ENCODE results near the gene CNIH1.

Gene CNIH1

GRCh38 chr14:54467280-54467679 lies 26.1 kb upstream of the CNIH1 start:
- Histone ChIP-seq H3K9ac (ENCODE audit: low read depth, low read length, poor library complexity) (no peak overlapping the region), H3K23ac (ENCODE audit: low read depth, low read length, poor library complexity) (no peak overlapping the region), H3K18ac (ENCODE audit: low read length) (no peak overlapping the region), H2BK120ac (ENCODE audit: low read depth, low read length) (no peak overlapping the region), H2BK5ac (ENCODE audit: low read length) (no peak overlapping the region), H4K8ac (ENCODE audit: low read depth, low read length) (no peak overlapping the region), H2AFZ (ENCODE audit: low read length) (no peak overlapping the region), H2BK12ac (ENCODE audit: low read length) (no peak overlapping the region), H3K79me1 (ENCODE audit: low read depth, low read length) (no peaks in the 10 kb centered on the region), H3K4me3 (ENCODE audit: low read length in 2 of 2) (no peak overlapping the region), H3K27ac (replicated peaks; ENCODE audit: low read length) (no peak overlapping the region), H2BK15ac (ENCODE audit: low read length) (no peak overlapping the region), H4K91ac (ENCODE audit: low read depth, low read length, poor library complexity) (no peak overlapping the region), H3K14ac (ENCODE audit: low read length) (no peak overlapping the region), H3K4me2 (ENCODE audit: insufficient read depth, low read length, poor library complexity, severe bottlenecking) (no peak overlapping the region), H3K36me3 (replicated peaks in 1 of 2; ENCODE audit: control insufficient read depth in 2 of 2, insufficient read depth in 2 of 2, low read length in 2 of 2) (peaks cover 0 to 2% of the 10 kb centered on the region in 2 donors), H3K9me3 (replicated peaks in 1 of 2; ENCODE audit: control insufficient read depth in 2 of 2, insufficient read depth in 1 of 2, low read depth in 1 of 2, low read length in 2 of 2) (peaks cover 5 to 9% of the 10 kb centered on the region in 2 donors), H3K4me1 (ENCODE audit: control insufficient read depth in 2 of 2, insufficient read depth in 1 of 2, low read depth in 1 of 2, low read length in 2 of 2) (peaks cover 0 to 6% of the 10 kb centered on the region in 2 donors), H2AK5ac (ENCODE audit: low read depth, low read length) (no peak overlapping the region), H3K27me3 (ENCODE audit: control insufficient read depth in 3 of 3, insufficient read depth in 3 of 3, low read depth in 1 of 3, low read length in 3 of 3) (no peaks in the 10 kb centered on the region), H3K4ac (ENCODE audit: low read length) (no peak overlapping the region)
- DNase-seq (ENCODE audit: low spot score): no peak

DNA sequence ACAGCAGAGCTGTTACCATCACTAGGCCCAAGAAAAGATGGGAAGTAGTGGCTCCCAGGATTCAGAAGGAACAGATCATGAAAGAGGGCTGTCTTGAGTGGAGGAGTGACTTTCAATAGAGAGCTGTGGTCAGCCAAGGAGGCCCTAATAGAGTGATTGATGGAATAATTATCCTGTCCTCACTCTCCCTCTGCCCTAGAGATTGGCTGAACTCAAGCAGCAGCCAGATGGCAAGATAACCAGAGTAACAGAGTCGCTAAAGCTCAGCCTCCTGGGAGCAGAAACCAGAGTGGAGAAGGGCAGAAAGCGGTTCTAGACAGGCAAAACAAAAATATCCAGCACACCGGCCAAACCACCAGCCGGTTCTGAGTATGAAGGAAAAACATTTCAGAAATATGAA lies 24.5 kb upstream of the CNIH1 start:
- peaks cover 0 to 2% of the 10 kb centered on the region in 2 donors for H3K36me3 ChIP-seq (replicated peaks in 1 of 2; ENCODE audit: control insufficient read depth in 2 of 2, insufficient read depth in 2 of 2, low read length in 2 of 2)
- H3K4me3 ChIP-seq (ENCODE audit: low read length in 2 of 2): no peak overlapping the region
- H3K23ac ChIP-seq (ENCODE audit: low read depth, low read length, poor library complexity): no peak overlapping the region
- H2BK12ac ChIP-seq (ENCODE audit: low read length): no peak overlapping the region
- H4K8ac ChIP-seq (ENCODE audit: low read depth, low read length): no peak overlapping the region
- H3K4me1 ChIP-seq (ENCODE audit: control insufficient read depth in 2 of 2, insufficient read depth in 1 of 2, low read depth in 1 of 2, low read length in 2 of 2): no peaks in the 10 kb centered on the region
- no peak overlapping the region for H3K14ac ChIP-seq (ENCODE audit: low read length)
- H3K9ac ChIP-seq (ENCODE audit: low read depth, low read length, poor library complexity): no peak overlapping the region
- H2BK5ac ChIP-seq (ENCODE audit: low read length): no peak overlapping the region
- H3K4me2 ChIP-seq (ENCODE audit: insufficient read depth, low read length, poor library complexity, severe bottlenecking): no peak overlapping the region
- no peak overlapping the region for H2BK15ac ChIP-seq (ENCODE audit: low read length)
- no CpG with 5 or more reads among the region's 4 CpGs for WGBS, 2 donors (ENCODE audit: extremely low coverage in 2 of 2, insufficient read length in 2 of 2, insufficient replicate concordance in 1 of 2)
- peaks cover 5 to 9% of the 10 kb centered on the region in 2 donors for H3K9me3 ChIP-seq (replicated peaks in 1 of 2; ENCODE audit: control insufficient read depth in 2 of 2, insufficient read depth in 1 of 2, low read depth in 1 of 2, low read length in 2 of 2)
- no peak overlapping the region for H2BK120ac ChIP-seq (ENCODE audit: low read depth, low read length)
- H3K18ac ChIP-seq (ENCODE audit: low read length): no peak overlapping the region
- no peak for DNase-seq (ENCODE audit: low spot score)
- no peak overlapping the region for H2AK5ac ChIP-seq (ENCODE audit: low read depth, low read length)
- no peak overlapping the region for H3K4ac ChIP-seq (ENCODE audit: low read length)
- no peak overlapping the region for H3K27ac ChIP-seq (replicated peaks; ENCODE audit: low read length)
- no peak overlapping the region for H2AFZ ChIP-seq (ENCODE audit: low read length)
- no peaks in the 10 kb centered on the region for H3K27me3 ChIP-seq (ENCODE audit: control insufficient read depth in 3 of 3, insufficient read depth in 3 of 3, low read depth in 1 of 3, low read length in 3 of 3)
- no peaks in the 10 kb centered on the region for H3K79me1 ChIP-seq (ENCODE audit: low read depth, low read length)
- no peak overlapping the region for H4K91ac ChIP-seq (ENCODE audit: low read depth, low read length, poor library complexity)

- H3K79me1 ChIP-seq (ENCODE audit: low read depth, low read length): no peaks in the 10 kb centered on the region
- WGBS, 2 donors (ENCODE audit: extremely low coverage in 2 of 2, insufficient read length in 2 of 2, insufficient replicate concordance in 1 of 2): no CpG with 5 or more reads among the region's 5 CpGs
- no peak overlapping the region for H2BK12ac ChIP-seq (ENCODE audit: low read length)
- no peak overlapping the region for H4K8ac ChIP-seq (ENCODE audit: low read depth, low read length)
- H3K36me3 ChIP-seq (replicated peaks in 1 of 2; ENCODE audit: control insufficient read depth in 2 of 2, insufficient read depth in 2 of 2, low read length in 2 of 2): no peaks in the 10 kb centered on the region
- no peak overlapping the region for H2BK5ac ChIP-seq (ENCODE audit: low read length)
- H2AK5ac ChIP-seq (ENCODE audit: low read depth, low read length): no peak overlapping the region
- H4K91ac ChIP-seq (ENCODE audit: low read depth, low read length, poor library complexity): no peak overlapping the region
- no peak overlapping the region for H3K4me2 ChIP-seq (ENCODE audit: insufficient read depth, low read length, poor library complexity, severe bottlenecking)
- H3K4me3 ChIP-seq (ENCODE audit: low read length in 2 of 2): no peak overlapping the region
- H2BK120ac ChIP-seq (ENCODE audit: low read depth, low read length): no peak overlapping the region
- no peak overlapping the region for H3K14ac ChIP-seq (ENCODE audit: low read length)
- peaks cover 9 to 12% of the 10 kb centered on the region in 2 donors for H3K9me3 ChIP-seq (replicated peaks in 1 of 2; ENCODE audit: control insufficient read depth in 2 of 2, insufficient read depth in 1 of 2, low read depth in 1 of 2, low read length in 2 of 2)
- no peak overlapping the region for H3K9ac ChIP-seq (ENCODE audit: low read depth, low read length, poor library complexity)
- H3K23ac ChIP-seq (ENCODE audit: low read depth, low read length, poor library complexity): no peak overlapping the region
- no peak overlapping the region for H2BK15ac ChIP-seq (ENCODE audit: low read length)
- no peaks in the 10 kb centered on the region for H3K4me1 ChIP-seq (ENCODE audit: control insufficient read depth in 2 of 2, insufficient read depth in 1 of 2, low read depth in 1 of 2, low read length in 2 of 2)
- no peaks in the 10 kb centered on the region for H3K27me3 ChIP-seq (ENCODE audit: control insufficient read depth in 3 of 3, insufficient read depth in 3 of 3, low read depth in 1 of 3, low read length in 3 of 3)
- H3K27ac ChIP-seq (replicated peaks; ENCODE audit: low read length): no peak overlapping the region
- H2AFZ ChIP-seq (ENCODE audit: low read length): no peak overlapping the region
- H3K18ac ChIP-seq (ENCODE audit: low read length): no peak overlapping the region
- no peak for DNase-seq (ENCODE audit: low spot score)
- no peak overlapping the region for H3K4ac ChIP-seq (ENCODE audit: low read length)
These were observed 20.9 kb upstream of the CNIH1 start for GRCh38 chr14:54462048-54462447.

DNA sequence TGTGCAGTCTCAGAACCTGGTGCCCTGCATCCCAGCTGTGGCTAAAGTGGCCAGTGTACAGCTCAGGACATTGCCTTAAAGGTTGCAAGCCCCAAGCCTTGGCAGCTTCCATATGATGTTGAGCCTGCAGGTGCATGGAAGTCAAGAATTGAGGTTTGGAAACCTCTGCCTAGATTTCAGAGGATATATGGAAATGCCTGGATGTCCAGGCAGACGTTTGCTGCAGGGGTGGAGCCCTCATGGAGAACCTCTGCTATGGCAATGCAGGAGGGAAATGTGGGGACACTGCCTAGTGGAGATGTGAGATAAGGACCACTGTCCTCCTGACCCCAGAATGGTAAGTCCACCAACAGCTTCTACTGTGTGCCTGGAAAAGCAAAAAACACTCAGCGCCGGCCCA lies 17.9 kb upstream of the CNIH1 start:
- Histone ChIP-seq H3K27me3 (ENCODE audit: control insufficient read depth in 3 of 3, insufficient read depth in 3 of 3, low read depth in 1 of 3, low read length in 3 of 3) (no peaks in the 10 kb centered on the region), H3K4ac (ENCODE audit: low read length) (no peak overlapping the region)

More for the DNA sequence above, 17.9 kb upstream of the CNIH1 start:
- Histone ChIP-seq H3K14ac (ENCODE audit: low read length) (no peak overlapping the region), H2BK120ac (ENCODE audit: low read depth, low read length) (no peak overlapping the region), H3K4me2 (ENCODE audit: insufficient read depth, low read length, poor library complexity, severe bottlenecking) (no peak overlapping the region), H2AFZ (ENCODE audit: low read length) (no peak overlapping the region), H3K9ac (ENCODE audit: low read depth, low read length, poor library complexity) (no peak overlapping the region), H3K4me1 (ENCODE audit: control insufficient read depth in 2 of 2, insufficient read depth in 1 of 2, low read depth in 1 of 2, low read length in 2 of 2) (no peaks in the 10 kb centered on the region), H3K18ac (ENCODE audit: low read length) (no peak overlapping the region), H2BK12ac (ENCODE audit: low read length) (no peak overlapping the region), H3K23ac (ENCODE audit: low read depth, low read length, poor library complexity) (no peak overlapping the region), H3K79me1 (ENCODE audit: low read depth, low read length) (no peaks in the 10 kb centered on the region), H3K27ac (replicated peaks; ENCODE audit: low read length) (no peak overlapping the region), H3K4me3 (ENCODE audit: low read length in 2 of 2) (no peak overlapping the region), H2BK5ac (ENCODE audit: low read length) (no peak overlapping the region), H3K36me3 (replicated peaks in 1 of 2; ENCODE audit: control insufficient read depth in 2 of 2, insufficient read depth in 2 of 2, low read length in 2 of 2) (no peaks in the 10 kb centered on the region), H2BK15ac (ENCODE audit: low read length) (no peak overlapping the region), H3K9me3 (replicated peaks in 1 of 2; ENCODE audit: control insufficient read depth in 2 of 2, insufficient read depth in 1 of 2, low read depth in 1 of 2, low read length in 2 of 2) (peaks cover 9 to 10% of the 10 kb centered on the region in 2 donors), H4K91ac (ENCODE audit: low read depth, low read length, poor library complexity) (no peak overlapping the region), H4K8ac (ENCODE audit: low read depth, low read length) (peak overlapping the region; percentile 7), H2AK5ac (ENCODE audit: low read depth, low read length) (no peak overlapping the region)
- no CpG with 5 or more reads among the region's 3 CpGs for WGBS, 2 donors (ENCODE audit: extremely low coverage in 2 of 2, insufficient read length in 2 of 2, insufficient replicate concordance in 1 of 2)
- DNase-seq (ENCODE audit: low spot score): no peak
